Measurements from ENCODE around the gene SLC27A5.

Gene SLC27A5

GRCh38 chr19:58511353-58512208 is at the start of gene SLC27A5:
TSS of gene SLC27A5 (minus strand) at chr19:58511992. CDS start at chr19:58511955, 37 bp downstream.
- FAIRE-seq: no peak

GRCh38 chr19:58560921-58561320 is 49.1 kb upstream of the SLC27A5 start:
- FAIRE-seq: no peak

GRCh38 chr19:58560007-58560887 is 48.5 kb upstream of the SLC27A5 start:
- FAIRE-seq: no peak

- no peak for FAIRE-seq
Measured at GRCh38 chr19:58559275-58560006, 47.6 kb upstream of the SLC27A5 start.

GRCh38 chr19:58558623-58559274 is 47.0 kb upstream of the SLC27A5 start:
- peak; percentile 90 for FAIRE-seq

GRCh38 chr19:58558066-58558622 is 46.4 kb upstream of the SLC27A5 start, which contains the start of gene UBE2M:
TSS of gene UBE2M (minus strand) at chr19:58558611. CDS start at chr19:58558381, 230 bp downstream.
- no peak for FAIRE-seq

GRCh38 chr19:58557221-58558065 is 45.7 kb upstream of the SLC27A5 start:
- FAIRE-seq: no peak

GRCh38 chr19:58556622-58557220 is 44.9 kb upstream of the SLC27A5 start:
- no peak for FAIRE-seq

- no peak for FAIRE-seq
Measured at GRCh38 chr19:58555920-58556621, 44.3 kb upstream of the SLC27A5 start.

GRCh38 chr19:58555369-58555885 is 43.6 kb upstream of the SLC27A5 start:
- FAIRE-seq: no peak

GRCh38 chr19:58554494-58555368 is 42.9 kb upstream of the SLC27A5 start, which contains the start of gene CHMP2A:
TSS of gene CHMP2A (minus strand) at chr19:58555105. CDS start at chr19:58554212, 893 bp downstream.
- FAIRE-seq: peak; percentile 61

GRCh38 chr19:58553799-58554493 is 42.2 kb upstream of the SLC27A5 start:
- FAIRE-seq: no peak

- no peak for FAIRE-seq
Measured at GRCh38 chr19:58552655-58553054, 40.9 kb upstream of the SLC27A5 start.

- FAIRE-seq: no peak
Measured at GRCh38 chr19:58551577-58552471, 40.0 kb upstream of the SLC27A5 start.

- FAIRE-seq: no peak
Measured at GRCh38 chr19:58551123-58551497, 39.3 kb upstream of the SLC27A5 start.

GRCh38 chr19:58550362-58551122 is 38.8 kb upstream of the SLC27A5 start:
- FAIRE-seq: no peak
